ENCODE measurements around the gene SFSWAP.
"Not testable (repeated sequence)": the region's sequence is repeated elsewhere in the genome, so short reads cannot be mapped to it uniquely, and the experiment has no call there.

SFSWAP gene

GRCh38 chr12:131808744-131809371 is 98.0 kb downstream of the SFSWAP start:
- no peak for DNase-seq (ENCODE audit: low read depth in 2 of 3, low spot score in 2 of 3)

- DNase-seq (ENCODE audit: low read depth in 2 of 3, low spot score in 2 of 3) = not testable (repeated sequence)
Measured at GRCh38 chr12:131809476-131810254, 98.8 kb downstream of the SFSWAP start.

- no peak for DNase-seq (ENCODE audit: low read depth in 2 of 3, low spot score in 2 of 3)
Measured at GRCh38 chr12:131810726-131811125, 99.8 kb downstream of the SFSWAP start.

DNA sequence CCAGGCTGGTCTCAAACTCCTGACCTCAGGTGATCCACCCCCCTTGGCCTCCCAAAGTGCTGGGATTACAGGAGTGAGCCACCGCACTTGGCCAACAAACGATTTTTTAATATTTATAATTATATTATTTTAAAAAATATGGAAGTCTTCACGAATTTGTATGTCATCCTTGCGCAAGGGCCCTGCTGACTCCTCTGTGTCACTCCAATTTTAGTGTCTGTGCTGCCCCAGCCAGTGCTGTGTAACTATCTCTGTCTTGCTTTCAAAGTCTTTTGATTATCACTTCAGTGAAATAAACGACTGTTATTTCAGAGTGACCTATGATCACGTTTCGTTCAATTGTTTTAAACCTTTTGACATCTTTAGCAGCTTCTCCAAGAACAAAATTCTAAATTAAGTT is 104.2 kb downstream of the SFSWAP start:
- no peak for DNase-seq (ENCODE audit: low read depth in 2 of 3, low spot score in 2 of 3)

- DNase-seq (ENCODE audit: low read depth in 2 of 3, low spot score in 2 of 3) = no peak
Measured at GRCh38 chr12:131816495-131816894, 105.6 kb downstream of the SFSWAP start.

DNA sequence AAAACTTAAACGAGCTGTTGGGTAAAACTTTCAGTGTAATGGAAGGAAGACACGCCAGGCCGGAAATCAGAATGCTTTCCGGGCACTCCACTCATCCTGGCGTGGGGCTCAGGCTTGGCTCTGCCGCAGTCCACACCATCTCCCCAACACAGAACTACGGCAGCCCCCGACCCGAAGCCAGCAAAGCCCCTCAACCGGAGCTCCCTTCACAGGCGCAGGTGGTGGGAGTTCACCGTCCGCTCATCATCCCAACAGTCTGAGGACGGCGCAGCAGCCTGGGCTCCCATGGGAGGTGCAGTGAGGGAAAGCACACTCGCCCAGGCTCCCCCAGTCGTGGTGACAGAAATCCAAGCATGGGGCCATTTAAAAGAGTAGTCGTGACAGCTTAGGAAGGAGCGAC is 106.4 kb downstream of the SFSWAP start:
- DNase-seq (ENCODE audit: low read depth in 2 of 3, low spot score in 2 of 3) = no peak

DNA sequence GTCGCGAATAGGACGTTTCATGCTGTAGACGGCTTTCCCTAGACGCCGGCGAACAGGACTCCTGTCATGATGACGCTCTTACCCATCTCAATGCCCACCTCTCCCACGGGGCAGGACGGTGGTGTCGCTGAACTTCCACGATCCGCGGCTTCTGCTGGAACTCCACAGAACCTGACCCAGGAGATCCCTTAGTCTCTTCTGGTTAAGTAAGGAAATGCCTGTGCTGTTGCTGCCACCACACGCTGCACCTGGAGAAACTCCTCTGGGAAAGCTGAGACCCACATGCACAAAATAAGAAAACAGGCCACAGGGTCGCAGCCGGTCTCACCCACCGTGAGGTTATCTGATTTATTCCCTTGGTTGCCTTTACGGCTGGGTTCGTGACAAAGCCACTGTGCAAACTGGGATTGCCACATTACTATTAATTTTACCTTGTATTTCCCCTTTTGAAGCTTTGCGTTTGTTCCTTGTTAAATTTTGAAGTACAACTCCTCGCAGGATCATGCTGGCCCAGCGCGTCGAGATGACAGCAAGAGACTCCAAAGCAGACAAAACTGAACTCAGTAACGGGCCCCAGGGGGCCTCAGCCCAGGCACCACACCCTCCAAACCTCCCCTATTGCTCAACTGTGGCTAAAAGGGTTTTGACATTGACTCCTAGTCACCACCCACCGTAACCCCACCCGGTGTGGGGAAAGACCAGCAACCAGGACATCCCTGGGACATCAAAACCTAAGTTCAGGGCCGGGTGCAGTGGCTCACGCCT is 108.1 kb downstream of the SFSWAP start:
- no peak for DNase-seq (ENCODE audit: low read depth in 2 of 3, low spot score in 2 of 3)

- no peak for DNase-seq (ENCODE audit: low read depth in 2 of 3, low spot score in 2 of 3)
Measured at GRCh38 chr12:131824450-131824849, 113.6 kb downstream of the SFSWAP start.

GRCh38 chr12:131825146-131825892 is 114.4 kb downstream of the SFSWAP start:
- DNase-seq (ENCODE audit: low read depth in 2 of 3, low spot score in 2 of 3) = no peak

- no peak for DNase-seq (ENCODE audit: low read depth in 2 of 3, low spot score in 2 of 3)
Measured at GRCh38 chr12:131826097-131826928, 115.4 kb downstream of the SFSWAP start.

DNA sequence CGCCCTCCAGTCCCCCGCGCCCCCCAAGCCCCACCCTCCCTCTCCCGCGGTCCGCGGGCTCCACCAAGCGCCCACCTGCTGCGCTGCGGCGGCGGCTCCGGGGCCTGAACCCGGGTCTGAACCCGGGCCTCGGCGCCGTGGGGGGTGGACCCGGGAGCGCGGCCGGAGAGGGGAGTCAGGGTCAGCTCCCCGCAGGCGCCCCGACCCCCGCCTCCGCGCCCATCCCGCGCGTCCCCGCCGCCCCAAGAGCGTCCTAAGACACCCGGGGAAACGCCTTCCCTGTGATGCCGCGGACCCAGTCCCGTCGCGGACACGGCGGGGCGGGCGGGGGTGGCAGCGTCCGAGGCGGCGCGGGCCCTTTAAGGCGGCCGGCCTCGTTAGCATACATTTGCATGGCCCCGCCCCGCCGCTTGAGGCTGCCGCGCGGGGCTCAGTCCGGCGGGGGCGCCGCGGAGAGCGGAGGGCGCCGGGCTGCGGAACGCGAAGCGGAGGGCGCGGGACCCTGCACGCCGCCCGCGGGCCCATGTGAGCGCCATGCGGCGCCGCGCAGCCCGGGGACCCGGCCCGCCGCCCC is 117.2 kb downstream of the SFSWAP start, which contains the start of gene MMP17:
TSS of gene MMP17 (plus strand) at position 433 of the 574 bp plus-strand sequence. CDS start at position 535, 102 bp downstream.
- no peak for DNase-seq (ENCODE audit: low read depth in 2 of 3, low spot score in 2 of 3)

GRCh38 chr12:131828671-131829355 is 117.9 kb downstream of the SFSWAP start:
- no peak for DNase-seq (ENCODE audit: low read depth in 2 of 3, low spot score in 2 of 3)

DNA sequence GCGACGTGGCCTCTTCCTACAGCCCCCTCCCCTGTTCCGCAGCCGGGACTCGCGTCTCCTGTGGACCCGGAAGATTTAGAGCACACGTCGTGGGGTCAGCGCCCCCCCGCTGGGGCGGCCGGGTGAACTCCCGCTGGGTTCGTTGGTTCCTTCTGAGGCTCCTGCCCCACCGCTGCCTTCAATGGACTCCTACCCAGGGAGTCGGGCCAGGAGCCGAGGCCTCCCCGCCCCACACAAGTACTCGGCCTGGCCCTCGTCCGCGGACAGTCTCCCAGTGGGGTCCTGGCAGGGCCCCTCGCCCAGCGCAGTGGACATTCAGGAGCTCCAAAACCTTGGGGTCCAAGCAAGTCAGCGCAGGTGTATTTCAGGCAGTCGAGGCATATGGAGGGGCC is 118.5 kb downstream of the SFSWAP start:
- no peak for DNase-seq (ENCODE audit: low read depth in 2 of 3, low spot score in 2 of 3)

DNA sequence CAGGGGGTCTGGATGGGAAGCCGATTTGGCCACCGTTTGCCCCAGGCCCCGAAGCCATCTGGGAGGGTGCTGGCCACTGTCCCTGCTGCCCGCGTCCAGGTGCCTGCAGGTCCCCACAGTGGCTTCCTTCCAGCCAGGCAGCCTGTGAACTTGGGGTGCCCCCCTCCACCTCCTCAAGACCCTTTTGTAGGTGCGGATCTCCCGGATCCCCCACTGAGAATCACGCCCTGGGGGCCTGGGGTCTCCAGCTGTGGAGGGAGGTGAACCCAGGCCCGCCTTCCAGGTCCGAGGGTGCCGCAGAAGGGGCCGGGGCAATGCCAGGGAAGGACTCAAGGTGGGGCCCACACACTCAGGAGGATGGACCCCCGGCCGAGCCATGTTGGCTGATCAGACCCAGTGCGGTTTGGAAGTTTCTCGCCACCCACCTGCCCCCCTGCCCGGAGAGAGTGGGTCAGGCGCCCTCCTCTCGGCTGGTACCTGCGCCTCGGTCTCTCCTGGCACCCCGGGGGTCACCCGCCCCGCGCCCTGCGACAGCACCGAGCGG is 119.0 kb downstream of the SFSWAP start:
- no peak for DNase-seq (ENCODE audit: low read depth in 2 of 3, low spot score in 2 of 3)

- DNase-seq (ENCODE audit: low read depth in 2 of 3, low spot score in 2 of 3) = no peak
Measured at GRCh38 chr12:131830335-131830913, 119.5 kb downstream of the SFSWAP start.

- DNase-seq (ENCODE audit: low read depth in 2 of 3, low spot score in 2 of 3) = no peak
Measured at GRCh38 chr12:131830914-131831571, 120.2 kb downstream of the SFSWAP start.

DNA sequence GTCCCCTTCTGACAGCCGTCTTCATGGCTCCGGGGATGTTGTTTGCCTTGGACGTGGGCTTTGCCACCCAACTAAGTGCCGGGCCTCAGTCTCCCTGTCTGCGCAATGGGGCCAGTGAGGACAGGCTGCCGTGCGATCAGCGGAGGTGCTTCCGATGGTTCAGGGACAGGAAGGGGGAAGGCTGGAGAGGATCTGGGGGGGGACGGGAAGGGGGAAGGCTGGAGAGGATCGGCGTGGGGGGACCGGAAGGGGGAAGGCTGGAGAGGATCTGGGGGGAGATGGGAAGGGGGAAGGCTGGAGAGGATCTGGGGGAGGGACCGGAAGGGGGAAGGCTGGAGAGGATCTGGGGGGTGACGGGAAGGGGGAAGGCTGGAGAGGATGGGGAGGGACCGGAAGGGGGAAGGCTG is 120.7 kb downstream of the SFSWAP start:
- DNase-seq (ENCODE audit: low read depth in 2 of 3, low spot score in 2 of 3) = no peak
